ENCODE measurements around the gene TSNAXIP1. TPM values are rescaled to one million over a fixed set of nuclear protein-coding genes. Genes with fewer than 3 reads are reported as not detected.

Gene TSNAXIP1
- total RNA-seq, result 5.4 TPM

DNA sequence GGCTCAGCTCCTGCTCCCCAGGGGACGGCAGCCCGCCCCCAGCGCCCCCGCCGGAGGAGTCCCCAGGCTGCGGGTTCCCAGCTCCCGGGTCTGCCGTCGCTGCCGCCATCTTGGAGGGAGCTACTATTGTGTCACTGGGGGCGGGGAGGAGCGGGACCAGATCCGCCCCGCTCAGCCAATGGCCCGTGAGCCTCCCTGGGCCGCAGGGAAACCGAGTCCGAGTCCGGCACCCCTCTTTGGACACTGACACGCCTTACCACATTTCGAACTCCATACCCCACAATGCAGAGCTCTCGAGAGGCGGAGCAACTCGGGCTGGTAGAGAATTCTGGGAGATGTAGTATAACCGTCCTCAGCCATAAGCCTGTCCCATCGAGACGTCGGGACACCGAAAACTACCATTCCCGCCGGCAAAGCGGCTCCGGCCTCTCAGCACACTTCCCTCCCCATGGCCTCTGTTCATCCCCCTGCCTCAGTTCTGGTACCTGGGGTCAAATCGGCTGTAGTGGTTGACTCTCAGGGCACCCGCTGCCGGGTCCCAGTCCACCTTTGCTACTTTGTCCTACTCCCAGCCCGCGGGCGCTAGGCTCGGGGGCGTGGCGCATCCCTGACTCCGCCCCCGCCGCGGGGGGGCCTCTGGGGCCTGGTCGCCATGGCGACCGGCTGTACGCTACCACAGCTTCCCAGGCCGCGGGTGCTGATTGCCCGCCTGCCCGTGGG is at the start of gene TSNAXIP1, which contains the start of gene RANBP10:
Gene TSNAXIP1, plus strand, starts transcription at position 462 of the 720 bp plus-strand sequence. CDS start 261 bp downstream, outside the sequence.
Gene RANBP10, minus strand, starts transcription at position 133 of the 720 bp plus-strand sequence. Its CDS starts 24 bp downstream, at position 109.

GRCh38 chr16:67841816-67842508 is 35.3 kb downstream of the TSNAXIP1 start, which contains the start of gene THAP11:
Gene THAP11 (plus strand): TSS chr16:67842320. CDS start chr16:67842555, 235 bp downstream.

GRCh38 chr16:67846320-67847063 is 39.8 kb downstream of the TSNAXIP1 start, which contains the start of gene NUTF2:
Gene NUTF2 (plus strand): TSS chr16:67846933. CDS start chr16:67865131, 18,198 bp downstream.

GRCh38 chr16:67847064-67847861 is 40.6 kb downstream of the TSNAXIP1 start, which contains the start of gene CENPT:
Gene CENPT (minus strand): TSS chr16:67847693. CDS start chr16:67833859, 13,834 bp downstream.

DNA sequence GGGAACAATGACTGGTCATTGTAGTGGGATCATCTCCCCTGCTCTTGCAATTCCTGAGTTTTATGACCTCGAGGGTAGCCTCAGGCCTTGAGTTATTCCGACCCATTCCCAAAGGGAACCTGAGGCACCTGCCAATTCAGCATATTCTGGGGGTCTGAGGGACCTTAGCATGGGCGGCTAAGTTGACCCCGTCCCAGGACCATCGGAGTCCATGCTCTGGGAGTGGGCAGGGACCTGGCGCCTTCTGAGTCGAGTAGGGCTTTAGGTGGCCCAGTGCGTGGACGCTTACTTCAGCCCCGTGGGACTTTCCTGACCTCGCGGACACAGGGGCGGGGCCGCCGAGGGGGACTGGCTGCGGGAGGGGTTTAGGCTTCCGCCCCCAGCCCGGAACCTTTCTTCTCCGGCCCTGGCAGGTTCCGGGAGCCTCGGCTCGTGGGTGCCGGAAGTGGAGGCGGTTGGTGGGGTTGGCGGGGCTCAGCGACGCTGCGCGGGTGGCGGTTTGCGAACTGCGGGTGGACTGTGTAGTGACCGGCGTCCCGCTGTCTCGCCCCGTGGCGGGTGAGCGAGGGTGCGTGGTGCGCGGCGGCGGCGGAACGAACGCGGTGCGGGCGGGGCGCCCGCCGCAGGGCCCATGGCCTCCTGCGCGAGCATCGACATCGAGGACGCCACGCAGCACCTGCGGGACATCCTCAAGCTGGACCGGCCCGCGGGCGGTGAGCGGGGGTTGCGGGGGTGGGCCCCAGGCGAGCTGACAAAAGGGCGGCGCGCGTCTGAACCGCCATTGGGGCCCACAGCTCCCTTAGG is 66.1 kb downstream of the TSNAXIP1 start, which contains the start of gene EDC4:
Gene EDC4, plus strand, starts transcription at position 422 of the 804 bp plus-strand sequence. Its CDS starts 210 bp downstream, at position 632.

Small RNAs within 50 kb of the gene (small RNA-seq; reads per million reads assigned to genes)
- gene AC040162.2 (ENCODE audit: low replicate concordance), result not detected

Other genes with a start within 250 kb of the TSNAXIP1 start
- gene CTCF, start 244.4 kb upstream of the TSNAXIP1 start, total RNA-seq, result 49.9 TPM
- 0.64 TPM for gene CARMIL2, start 161.7 kb upstream of the TSNAXIP1 start, total RNA-seq
- 20.1 TPM for gene ACD, start 146.6 kb upstream of the TSNAXIP1 start, total RNA-seq
- 3.9 TPM for gene PARD6A, start 145.9 kb upstream of the TSNAXIP1 start, total RNA-seq
- gene ENKD1, start 140.1 kb upstream of the TSNAXIP1 start, total RNA-seq, result 18.1 TPM
- 3.9 TPM for gene C16orf86, start 140.1 kb upstream of the TSNAXIP1 start, total RNA-seq
- 18.4 TPM for gene GFOD2, start 87.6 kb upstream of the TSNAXIP1 start, total RNA-seq
- gene RANBP10, start 329 bp upstream of the TSNAXIP1 start, total RNA-seq, result 18.7 TPM
- 37.0 TPM for gene THAP11, start 35.4 kb downstream of the TSNAXIP1 start, total RNA-seq
- gene NUTF2, start 40.0 kb downstream of the TSNAXIP1 start, total RNA-seq, result 115 TPM
- 39.8 TPM for gene CENPT, start 40.8 kb downstream of the TSNAXIP1 start, total RNA-seq
- 82.0 TPM for gene EDC4, start 66.2 kb downstream of the TSNAXIP1 start, total RNA-seq
- 1.2 TPM for gene NRN1L, start 78.0 kb downstream of the TSNAXIP1 start, total RNA-seq
- gene PSKH1, start 86.4 kb downstream of the TSNAXIP1 start, total RNA-seq, result 26.0 TPM
- gene CTRL, start 125.0 kb downstream of the TSNAXIP1 start, total RNA-seq, result 0.18 TPM
- gene PSMB10, start 130.0 kb downstream of the TSNAXIP1 start, total RNA-seq, result 54.2 TPM
- gene LCAT, start 137.2 kb downstream of the TSNAXIP1 start, total RNA-seq, result 10.1 TPM
- 45.4 TPM for gene SLC12A4, start 161.7 kb downstream of the TSNAXIP1 start, total RNA-seq
- not detected for gene DPEP3, start 173.6 kb downstream of the TSNAXIP1 start, total RNA-seq
- gene DPEP2, start 192.6 kb downstream of the TSNAXIP1 start, total RNA-seq, result 2.7 TPM
- not detected for gene DPEP2NB, start 209.0 kb downstream of the TSNAXIP1 start, total RNA-seq
- 10.2 TPM for gene DDX28, start 216.3 kb downstream of the TSNAXIP1 start, total RNA-seq
- gene DUS2, start 216.4 kb downstream of the TSNAXIP1 start, total RNA-seq, result 11.3 TPM

All from metanephros (tissue), 2 donors.